ENCODE measurements around the gene FAAP20.

The FAAP20 gene

GRCh38 chr1:2194319-2194897, at the start of gene FAAP20:
Gene FAAP20 (minus strand): TSS chr1:2194772. CDS start chr1:2194749, 23 bp downstream.
- peak; percentile 68 for DNase-seq (ENCODE audit: low read depth)

GRCh38 chr1:2242814-2243725, 48.5 kb upstream of the FAAP20 start:
- no peak for DNase-seq (ENCODE audit: low read depth)

GRCh38 chr1:2241820-2242219, 47.2 kb upstream of the FAAP20 start:
- DNase-seq (ENCODE audit: low read depth) = no peak

- no peak for DNase-seq (ENCODE audit: low read depth)
Measured at GRCh38 chr1:2240270-2241156, 45.9 kb upstream of the FAAP20 start.

- DNase-seq (ENCODE audit: low read depth) = no peak
Measured at GRCh38 chr1:2239384-2239985, 44.9 kb upstream of the FAAP20 start.

GRCh38 chr1:2239013-2239370, 44.4 kb upstream of the FAAP20 start:
- DNase-seq (ENCODE audit: low read depth) = no peak

GRCh38 chr1:2238361-2239012, 43.9 kb upstream of the FAAP20 start:
- no peak for DNase-seq (ENCODE audit: low read depth)

- DNase-seq (ENCODE audit: low read depth) = no peak
Measured at GRCh38 chr1:2237773-2238172, 43.2 kb upstream of the FAAP20 start.

- peak; percentile 43 for DNase-seq (ENCODE audit: low read depth)
Measured at GRCh38 chr1:2236695-2237677, 42.4 kb upstream of the FAAP20 start.

GRCh38 chr1:2235300-2235998, 40.9 kb upstream of the FAAP20 start:
- no peak for DNase-seq (ENCODE audit: low read depth)

GRCh38 chr1:2234762-2235113, 40.2 kb upstream of the FAAP20 start:
- DNase-seq (ENCODE audit: low read depth) = no peak

GRCh38 chr1:2233997-2234761, 39.6 kb upstream of the FAAP20 start:
- peak; percentile 72 for DNase-seq (ENCODE audit: low read depth)

GRCh38 chr1:2233468-2233867, 38.9 kb upstream of the FAAP20 start:
- DNase-seq (ENCODE audit: low read depth) = no peak

GRCh38 chr1:2232916-2233438, 38.4 kb upstream of the FAAP20 start:
- no peak for DNase-seq (ENCODE audit: low read depth)

- no peak for DNase-seq (ENCODE audit: low read depth)
Measured at GRCh38 chr1:2232255-2232915, 37.8 kb upstream of the FAAP20 start.

GRCh38 chr1:2231532-2232254, 37.1 kb upstream of the FAAP20 start:
- DNase-seq (ENCODE audit: low read depth) = peak; percentile 66

GRCh38 chr1:2230781-2231531, 36.4 kb upstream of the FAAP20 start:
- peak; percentile 38 for DNase-seq (ENCODE audit: low read depth)
